ENCODE measurements around the gene SLC25A11. TPM values are rescaled to one million over a fixed set of nuclear protein-coding genes. Genes with fewer than 3 reads are reported as not detected.

SLC25A11 gene
- total RNA-seq: 94.6 TPM

- peak; percentile 100 for DNase-seq
Measured at GRCh38 chr17:4939796-4940554, at the start of gene SLC25A11, which contains the start of gene RNF167. SLC25A11 (minus strand) TSS chr17:4940046; CDS start chr17:4939910, 136 bp downstream. RNF167 (plus strand) TSS chr17:4940268; CDS start chr17:4940910, 642 bp downstream.

- DNase-seq: peak; percentile 47
Measured at GRCh38 chr17:4987767-4988567, 48.1 kb upstream of the SLC25A11 start.

- peak; percentile 90 for DNase-seq
Measured at GRCh38 chr17:4986951-4987766, 47.3 kb upstream of the SLC25A11 start, which contains the start of gene CAMTA2. CAMTA2 (minus strand) TSS chr17:4987675; CDS start chr17:4986222, 1,453 bp downstream.

GRCh38 chr17:4986403-4986802 is 46.6 kb upstream of the SLC25A11 start:
- no peak for DNase-seq

GRCh38 chr17:4982305-4982704 is 42.5 kb upstream of the SLC25A11 start:
- no peak for DNase-seq

GRCh38 chr17:4980644-4981216 is 40.9 kb upstream of the SLC25A11 start:
- DNase-seq: peak; percentile 87

GRCh38 chr17:4978726-4979125 is 38.9 kb upstream of the SLC25A11 start:
- no peak for DNase-seq

- no peak for DNase-seq
Measured at GRCh38 chr17:4974115-4974670, 34.3 kb upstream of the SLC25A11 start.

- DNase-seq: no peak
Measured at GRCh38 chr17:4973256-4974114, 33.6 kb upstream of the SLC25A11 start.

- DNase-seq: no peak
Measured at GRCh38 chr17:4972752-4973151, 32.9 kb upstream of the SLC25A11 start.

GRCh38 chr17:4972322-4972721 is 32.5 kb upstream of the SLC25A11 start:
- no peak for DNase-seq

GRCh38 chr17:4971826-4972225 is 32.0 kb upstream of the SLC25A11 start:
- no peak for DNase-seq

- no peak for DNase-seq
Measured at GRCh38 chr17:4970273-4970672, 30.4 kb upstream of the SLC25A11 start.

GRCh38 chr17:4969551-4970173 is 29.8 kb upstream of the SLC25A11 start:
- no peak for DNase-seq

GRCh38 chr17:4969047-4969550 is 29.3 kb upstream of the SLC25A11 start:
- DNase-seq: no peak

GRCh38 chr17:4968486-4969046 is 28.7 kb upstream of the SLC25A11 start:
- DNase-seq: peak; percentile 40

GRCh38 chr17:4967539-4968485 is 28.0 kb upstream of the SLC25A11 start, which contains the start of gene SPAG7:
SPAG7 (minus strand) TSS chr17:4967817; CDS start chr17:4967804, 13 bp downstream.
- DNase-seq: peak; percentile 98
